ENCODE data around the gene SCAF1. TPM values are rescaled to one million over a fixed set of nuclear protein-coding genes. Genes with fewer than 3 reads are reported as not detected.

Gene SCAF1
- total and polyA plus RNA-seq, 9 of the 15 experiments (the other 6 are each of a cell fraction or from before 2014, with no cell fraction given) = 0.20 to 79.0 (median 4.9) TPM

- TF ChIP-seq SIN3A (IDR thresholded peaks at IDR 0.05; ENCODE audit: borderline replicate concordance in 2 of 2, control insufficient read depth in 1 of 2, low read depth in 2 of 2, low read length in 2 of 2) = peak in 1 of 2 experiments; percentile 32; a peak in 1 of 4 replicates
Measured at GRCh38 chr19:49672131-49672919, 30.3 kb downstream of the SCAF1 start (continued).

DNA sequence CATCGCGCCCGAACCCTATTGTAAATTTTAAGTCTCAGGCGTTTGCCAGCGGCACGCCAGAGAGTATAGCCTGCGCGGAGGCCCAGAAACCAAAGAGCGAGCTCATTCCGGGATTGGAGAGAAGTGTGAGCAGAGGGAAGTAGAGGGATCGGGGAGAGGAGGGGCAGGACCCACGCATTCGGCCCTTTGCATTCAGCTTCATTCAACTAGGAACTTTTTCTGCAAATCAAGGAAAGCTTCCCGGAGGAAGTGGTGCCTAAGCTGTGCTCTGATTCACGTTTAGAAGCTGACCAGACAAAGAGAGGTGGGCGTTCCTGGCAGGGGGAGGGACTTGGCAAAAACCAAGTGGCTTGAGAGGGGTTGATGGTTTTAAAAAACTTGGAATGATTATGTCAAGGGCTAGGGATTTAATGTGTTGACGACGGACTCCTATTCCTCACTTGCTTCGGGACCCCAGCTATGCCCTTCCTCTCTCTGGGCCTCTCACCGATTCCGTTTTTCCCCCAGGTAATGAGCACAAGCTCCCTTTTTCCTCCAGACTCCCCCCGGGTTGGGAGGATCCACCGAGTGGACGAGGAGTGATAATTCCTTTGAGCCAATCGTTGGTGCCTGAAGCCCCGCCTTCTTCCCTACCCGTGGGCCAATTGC, 34.3 kb downstream of the SCAF1 start:
- BruUV-seq (replicated peaks) = TSS peak; percentile 99
- peaks cover 48% of the 10 kb centered on the region; the same call in 2 of the 3 replicates for H3K36me3 ChIP-seq (ENCODE audit: control insufficient read depth, insufficient read depth, low read length)
- ATAC-seq (peak; percentile 32), FAIRE-seq (no peak), DNase-seq (ENCODE audit: extremely low read depth in 1 of 4, low spot score in 3 of 4) (peak; percentile 74 to 94 (median 80))
- H4K20me1 ChIP-seq (replicated peaks; ENCODE audit: control insufficient read depth, insufficient read depth, low read length) = peaks cover 21% of the 10 kb centered on the region
- H3K9me3 ChIP-seq (replicated peaks; ENCODE audit: control insufficient read depth, insufficient read depth, low read depth, low read length) = no peaks in the 10 kb centered on the region; the same call in 1 of the 2 replicates
- peak overlapping the region; percentile 94 for H3K4me2 ChIP-seq (ENCODE audit: insufficient read depth, low read length)
- peak overlapping the region; percentile 97 for H3K27ac ChIP-seq (ENCODE audit: extremely low read depth, low read depth, low read length)
- H3K4me3 ChIP-seq = peak overlapping the region; percentile 85
- CTCF ChIA-PET (ENCODE audit: low intra/inter-chr PET ratio) = interaction anchor here (0.6 kb wide), 1 partner anchor 173 kb away, joined by 4 read pairs; no protein-coding TSS in a partner anchor
- H3K9me1 ChIP-seq (ENCODE audit: control insufficient read depth, insufficient read depth, low read length) = no peaks in the 10 kb centered on the region
- peaks cover 42% of the 10 kb centered on the region for H3K79me2 ChIP-seq (ENCODE audit: control insufficient read depth, insufficient read depth, low read length)
- in situ Hi-C loops (cut with MboI) = no loop called here
- POLR2A ChIA-PET = interaction anchor here (0.6 to 2.7 kb wide), 38 partner anchors 10 to 371 kb away, joined by 3 to 35 read pairs (median 4); partner anchors contain the start of genes ADM5, BCL2L12, FUZ and IRF3
- intact Hi-C loops (cut with micrococcal nuclease) = loop anchor here (2.0 to 5.0 kb wide), 5 partner anchors 33 to 191 kb away; partner anchors contain the start of genes AP2A1, PNKP, PRR12 and SCAF1
- H3K4me1 ChIP-seq (replicated peaks in 1 of 2; ENCODE audit: control insufficient read depth in 2 of 2, insufficient read depth in 2 of 2, low read length in 2 of 2) = peaks cover 37 to 48% of the 10 kb centered on the region in 2 experiments
- H3K9ac ChIP-seq (ENCODE audit: insufficient read depth in 1 of 2, low read depth in 2 of 2, low read length in 2 of 2) = peak overlapping the region; percentile 89 to 96
- WGBS (ENCODE audit: insufficient coverage, low coverage, missing lambda C conversion rate) = under 1% methylated on average over 27 of the region's 27 CpGs
- no peaks in the 10 kb centered on the region for H3K27me3 ChIP-seq (ENCODE audit: control insufficient read depth in 2 of 2, insufficient read depth in 2 of 2, low read length in 2 of 2)
- peak overlapping the region; percentile 91 for H2AFZ ChIP-seq (ENCODE audit: low read depth, low read length)
- no peak for TF ChIP-seq ZC3H11A (IDR thresholded peaks at IDR 0.05; ENCODE audit: low read depth, low read length)
- TF ChIP-seq ZNF512 (tag; IDR thresholded peaks at IDR 0.05) = no peak
- TF ChIP-seq E2F8 (IDR thresholded peaks at IDR 0.05; ENCODE audit: low read depth, partially characterized antibody) = peak; percentile 30
- TF ChIP-seq, protein P1, sequence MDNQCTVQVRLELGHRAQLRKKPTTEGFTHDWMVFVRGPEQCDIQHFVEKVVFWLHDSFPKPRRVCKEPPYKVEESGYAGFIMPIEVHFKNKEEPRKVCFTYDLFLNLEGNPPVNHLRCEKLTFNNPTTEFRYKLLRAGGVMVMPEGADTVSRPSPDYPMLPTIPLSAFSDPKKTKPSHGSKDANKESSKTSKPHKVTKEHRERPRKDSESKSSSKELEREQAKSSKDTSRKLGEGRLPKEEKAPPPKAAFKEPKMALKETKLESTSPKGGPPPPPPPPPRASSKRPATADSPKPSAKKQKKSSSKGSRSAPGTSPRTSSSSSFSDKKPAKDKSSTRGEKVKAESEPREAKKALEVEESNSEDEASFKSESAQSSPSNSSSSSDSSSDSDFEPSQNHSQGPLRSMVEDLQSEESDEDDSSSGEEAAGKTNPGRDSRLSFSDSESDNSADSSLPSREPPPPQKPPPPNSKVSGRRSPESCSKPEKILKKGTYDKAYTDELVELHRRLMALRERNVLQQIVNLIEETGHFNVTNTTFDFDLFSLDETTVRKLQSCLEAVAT (IDR thresholded peaks at IDR 0.05) = peak in 1 of 2 experiments; percentile 52; a peak in 2 of 4 replicates
- TF ChIP-seq ZNF668 (CRISPR knock-in tag; IDR thresholded peaks at IDR 0.05) = no peak
- peak; percentile 77 for TF ChIP-seq MAFF (IDR thresholded peaks at IDR 0.05; ENCODE audit: low read length)
- 0 out of 2 replicates have a peak, but pooled peaks have one; percentile 7 for TF ChIP-seq ZNF583 (CRISPR knock-in tag; IDR thresholded peaks at IDR 0.05)
- TF ChIP-seq STAG1 (CRISPR knock-in tag; IDR thresholded peaks at IDR 0.05; ENCODE audit: borderline replicate concordance) = no peak

Data from K562 (cell line).